Caco-2 (cell line): Measurements from ENCODE around the gene PCAT6. TPM values are rescaled to one million over a fixed set of nuclear protein-coding genes. Genes with fewer than 3 reads are reported as not detected.

Experiments used
- Bru-seq: library from RNA; stranded (reverse); fragments of 400-500 nt; gene quantifications from one replicate; lab custom pipeline; 2021; lab: Mats Ljungman, UMichigan
- BruChase-seq, 2 experiments: library from RNA; stranded (reverse); fragments of 400-500 nt; gene quantifications; one replicate each; lab custom pipeline; 2021; lab: Mats Ljungman, UMichigan
- BruUV-seq: library from RNA; stranded (reverse); fragments of 400-500 nt; replicated peaks from 2 replicates; lab custom pipeline; 2021; lab: Mats Ljungman, UMichigan
- CTCF ChIA-PET: fragments of 300-600 bp; sonication (Branson Sonifier 250); formaldehyde crosslinking; loops from one replicate; lab custom pipeline; 2022; ENCODE audit warnings: antibody characterized with exemption; lab: Charles Lee
- POLR2A ChIA-PET: fragments of 300-600 bp; sonication (Branson Sonifier 250); formaldehyde crosslinking; loops from one replicate; lab custom pipeline; 2022; ENCODE audit warnings: antibody characterized with exemption; lab: Charles Lee
- DNase-seq, 2 experiments: peaks; one replicate each; pipeline versions ENCODE4 v3.0.0 to v3.0.0-alpha.2; 2020 to 2022
- H3K27me3 ChIP-seq: replicated peaks from 2 replicates; pipeline ENCODE4 v1.6.0; 2011; ENCODE audit warnings: low read length; ENCODE audit not compliant: control insufficient read depth, insufficient read depth
- H3K36me3 ChIP-seq: 2 replicates; pipeline ENCODE4 v1.5.1; 2011; ENCODE audit warnings: low read length; ENCODE audit not compliant: control insufficient read depth, insufficient read depth
- H3K4me1 ChIP-seq: fragments of 250-450 bp; sonication (Bioruptor Pico); 2 replicates; pipeline ENCODE4 v1.5.1; 2020; ENCODE audit warnings: mild to moderate bottlenecking
- H3K4me3 ChIP-seq: 2 replicates; pipeline ENCODE4 v1.5.1; 2011; ENCODE audit warnings: low read depth, mild to moderate bottlenecking, control low read depth, low read length
- H3K9me3 ChIP-seq: fragments of 250-450 bp; sonication (Bioruptor Pico); 2 replicates; pipeline ENCODE4 v1.5.1; 2020; ENCODE audit warnings: mild to moderate bottlenecking, moderate library complexity
- H3K27ac Mint-ChIP-seq: one replicate; pipeline ENCODE4 v1.8.0; 2022; ENCODE audit warnings: mixed read lengths; ENCODE audit not compliant: unreplicated experiment
- H3K27me3 Mint-ChIP-seq: one replicate; pipeline ENCODE4 v1.8.0; 2022; ENCODE audit warnings: mixed read lengths; ENCODE audit not compliant: insufficient read depth, unreplicated experiment
- H3K36me3 Mint-ChIP-seq: one replicate; pipeline ENCODE4 v1.8.0; 2022; ENCODE audit warnings: mild to moderate bottlenecking, mixed read lengths; ENCODE audit not compliant: insufficient read depth, unreplicated experiment
- H3K4me1 Mint-ChIP-seq: one replicate; pipeline ENCODE4 v1.8.0; 2022; ENCODE audit warnings: low read depth, mixed read lengths; ENCODE audit not compliant: unreplicated experiment
- H3K4me3 Mint-ChIP-seq: one replicate; pipeline ENCODE4 v1.8.0; 2022; ENCODE audit warnings: mild to moderate bottlenecking, moderate library complexity, mixed read lengths; ENCODE audit not compliant: unreplicated experiment
- H3K9me3 Mint-ChIP-seq: one replicate; pipeline ENCODE4 v1.8.0; 2022; ENCODE audit warnings: mixed read lengths; ENCODE audit not compliant: unreplicated experiment
- intact Hi-C: fragments of 100-400 bp; cut with micrococcal nuclease; formaldehyde crosslinking; loops from one replicate; pipeline ENCODE4 v1.10.0; 2022; ENCODE audit not compliant: unreplicated experiment
- long read RNA-seq: library from polyadenylated mRNA; stranded (forward); transcript quantifications from one replicate; pipeline ENCODE4 v2.0.0, GENCODE V29; 2022
- total RNA-seq: library from RNA; stranded (reverse); gene quantifications from 2 replicates; pipeline ENCODE4 v1.2.3, GENCODE V29; 2022
- TF ChIP-seq, protein P1 (sequence below), 2 experiments: fragments of 200-600 bp in 1 of 2; IDR thresholded peaks; 1 replicate in 1 of 2; 2 replicates in 1 of 2; pipeline versions ENCODE4 v1.5.1 to v1.8.0; 2011 to 2022; ENCODE audit warnings: antibody characterized with exemption in 1 of 2, control low read depth in 1 of 2, inconsistent platforms in 1 of 2, low read depth in 1 of 2, low read length in 1 of 2, mild to moderate bottlenecking in 1 of 2, moderate library complexity in 1 of 2; ENCODE audit not compliant: insufficient read depth in 1 of 2, severe bottlenecking in 1 of 2, unreplicated experiment in 1 of 2

Gene PCAT6
- 1.4 TPM in 1 of 2 replicates, not detected in the other for total RNA-seq
- Bru-seq, nascent RNA = percentile 42 among the genes with signal in this experiment
- BruChase-seq, experiment 1, labeled RNA remaining after a 2-hour chase = percentile 40 among the genes with signal in this experiment
- BruChase-seq, experiment 2, labeled RNA remaining after a 6-hour chase = percentile 45 among the genes with signal in this experiment
- long read RNA-seq, partial matches to known transcripts = 0 of 1 reads
- long read RNA-seq, other reads (novel, unspliced or antisense) = 1 of 1 reads

GRCh38 chr1:202810615-202811295 is at the start of gene PCAT6:
PCAT6 (plus strand) TSS chr1:202810954.
- CTCF ChIA-PET = interaction anchor here (0.5 kb wide), 1 partner anchor 117 kb away, joined by 3 read pairs; the partner anchor contains the start of gene KLHL12
- peak within 1 kb of the TSS; percentile 89 for H3K4me3 Mint-ChIP-seq
- peak within 1 kb of the TSS; percentile 62 for H3K4me3 ChIP-seq

DNA sequence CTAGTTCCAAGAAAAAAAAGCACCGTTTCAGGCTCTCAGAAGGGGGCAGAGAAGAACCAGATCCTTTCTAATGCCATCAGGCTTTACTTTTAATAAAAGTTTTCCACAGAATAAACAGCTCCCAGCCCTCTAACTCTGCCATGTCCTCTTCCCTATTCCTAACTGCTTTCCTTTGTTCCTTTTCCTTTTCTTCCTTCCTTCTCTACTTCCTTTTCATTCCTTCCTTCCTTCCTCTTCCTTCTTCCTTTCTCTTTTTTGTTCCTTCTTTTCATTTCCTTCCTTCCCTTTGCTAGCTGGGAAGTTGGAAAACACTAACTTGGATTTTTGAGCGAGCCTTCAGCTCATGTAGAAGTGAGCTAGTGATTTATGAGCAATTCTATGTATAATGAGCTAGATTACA is 48.7 kb upstream of the PCAT6 start:
- no peaks in the 10 kb centered on the region for H3K27me3 ChIP-seq
- no peaks in the 10 kb centered on the region for H3K27me3 Mint-ChIP-seq
- H3K4me3 Mint-ChIP-seq = no peak overlapping the region
- no peaks in the 10 kb centered on the region for H3K9me3 ChIP-seq
- H3K4me3 ChIP-seq = no peak overlapping the region
- peaks cover 2% of the 10 kb centered on the region for H3K36me3 ChIP-seq
- TF ChIP-seq, protein P1, sequence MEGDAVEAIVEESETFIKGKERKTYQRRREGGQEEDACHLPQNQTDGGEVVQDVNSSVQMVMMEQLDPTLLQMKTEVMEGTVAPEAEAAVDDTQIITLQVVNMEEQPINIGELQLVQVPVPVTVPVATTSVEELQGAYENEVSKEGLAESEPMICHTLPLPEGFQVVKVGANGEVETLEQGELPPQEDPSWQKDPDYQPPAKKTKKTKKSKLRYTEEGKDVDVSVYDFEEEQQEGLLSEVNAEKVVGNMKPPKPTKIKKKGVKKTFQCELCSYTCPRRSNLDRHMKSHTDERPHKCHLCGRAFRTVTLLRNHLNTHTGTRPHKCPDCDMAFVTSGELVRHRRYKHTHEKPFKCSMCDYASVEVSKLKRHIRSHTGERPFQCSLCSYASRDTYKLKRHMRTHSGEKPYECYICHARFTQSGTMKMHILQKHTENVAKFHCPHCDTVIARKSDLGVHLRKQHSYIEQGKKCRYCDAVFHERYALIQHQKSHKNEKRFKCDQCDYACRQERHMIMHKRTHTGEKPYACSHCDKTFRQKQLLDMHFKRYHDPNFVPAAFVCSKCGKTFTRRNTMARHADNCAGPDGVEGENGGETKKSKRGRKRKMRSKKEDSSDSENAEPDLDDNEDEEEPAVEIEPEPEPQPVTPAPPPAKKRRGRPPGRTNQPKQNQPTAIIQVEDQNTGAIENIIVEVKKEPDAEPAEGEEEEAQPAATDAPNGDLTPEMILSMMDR (IDR thresholded peaks at IDR 0.05; ENCODE audit: insufficient read depth in 1 of 2, low read depth in 1 of 2, low read length in 1 of 2, severe bottlenecking in 1 of 2, unreplicated experiment in 1 of 2) = no peak
- DNase-seq = no peak
- POLR2A ChIA-PET = interaction anchor here (0.5 kb wide), 1 partner anchor 1195 kb away, joined by 6 read pairs; no protein-coding TSS in a partner anchor
- H3K27ac Mint-ChIP-seq = no peak overlapping the region
- H3K4me1 Mint-ChIP-seq = no peaks in the 10 kb centered on the region
- intact Hi-C loops = no loop called here
- no peaks in the 10 kb centered on the region for H3K4me1 ChIP-seq
- no TSS peak for BruUV-seq
- peaks cover 48% of the 10 kb centered on the region for H3K36me3 Mint-ChIP-seq
- H3K9me3 Mint-ChIP-seq = no peaks in the 10 kb centered on the region
- CTCF ChIA-PET = no interaction called here

More at GRCh38 chr1:202810615-202811295, at the start of gene PCAT6:
- Histone ChIP-seq H3K36me3 (no peaks in the 10 kb centered on the region), H3K27me3 (no peaks in the 10 kb centered on the region), H3K4me1 (peaks cover 30% of the 10 kb centered on the region), H3K9me3 (no peaks in the 10 kb centered on the region)
- intact Hi-C loops = loop anchor here (1.0 kb wide), 3 partner anchors 42 to 148 kb away; partner anchors contain the start of gene ADIPOR1
- Mint-ChIP-seq H3K4me1 (peaks cover 41% of the 10 kb centered on the region), H3K9me3 (no peaks in the 10 kb centered on the region), H3K27ac (peak within 1 kb of the TSS; percentile 53), H3K27me3 (no peaks in the 10 kb centered on the region), H3K36me3 (peaks cover 15% of the 10 kb centered on the region)
- peak; percentile 97 for DNase-seq
- no TSS peak for BruUV-seq
- TF ChIP-seq, protein P1 (IDR thresholded peaks at IDR 0.05; ENCODE audit: insufficient read depth in 1 of 2, low read depth in 1 of 2, low read length in 1 of 2, severe bottlenecking in 1 of 2, unreplicated experiment in 1 of 2) = no peak
- POLR2A ChIA-PET = interaction anchor here (1.1 to 1.4 kb wide), 2 partner anchors 11 to 50 kb away, joined by 3 to 9 read pairs; no protein-coding TSS in a partner anchor

DNA sequence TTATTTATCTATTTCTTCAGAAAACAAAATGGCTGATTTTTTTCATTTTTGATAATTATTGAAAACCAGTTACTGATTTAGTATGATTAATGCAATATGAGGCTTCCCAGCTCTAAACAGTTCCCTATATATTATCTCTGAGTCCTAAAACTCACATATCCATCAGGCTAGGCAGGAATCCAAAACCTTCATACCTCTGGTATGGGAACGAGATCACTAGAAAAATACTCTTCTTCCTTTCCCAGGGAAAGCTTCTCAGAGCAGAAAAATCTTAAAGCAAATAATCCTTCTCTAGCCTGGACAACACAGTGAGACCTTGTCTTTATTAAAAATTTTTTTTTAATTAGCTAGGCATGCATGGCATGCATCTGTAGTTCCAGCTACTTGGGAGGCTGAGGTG is 45.0 kb upstream of the PCAT6 start:
- H3K36me3 Mint-ChIP-seq = peaks cover 30% of the 10 kb centered on the region

More for the DNA sequence above, 45.0 kb upstream of the PCAT6 start:
- BruUV-seq = no TSS peak
- DNase-seq = no peak
- H3K27me3 Mint-ChIP-seq = no peaks in the 10 kb centered on the region
- H3K4me1 ChIP-seq = no peaks in the 10 kb centered on the region
- no peak overlapping the region for H3K4me3 Mint-ChIP-seq
- no peaks in the 10 kb centered on the region; the same call in none of the 2 replicates for H3K36me3 ChIP-seq
- H3K4me3 ChIP-seq = no peak overlapping the region
- no peaks in the 10 kb centered on the region for H3K27me3 ChIP-seq
- intact Hi-C loops = no loop called here
- no peaks in the 10 kb centered on the region for H3K4me1 Mint-ChIP-seq
- CTCF ChIA-PET = no interaction called here
- TF ChIP-seq, protein P1 (IDR thresholded peaks at IDR 0.05; ENCODE audit: insufficient read depth in 1 of 2, low read depth in 1 of 2, low read length in 1 of 2, severe bottlenecking in 1 of 2, unreplicated experiment in 1 of 2) = no peak
- no peak overlapping the region for H3K27ac Mint-ChIP-seq
- H3K9me3 Mint-ChIP-seq = no peaks in the 10 kb centered on the region
- POLR2A ChIA-PET = interaction anchor here (0.6 kb wide), 1 partner anchor 86 kb away, joined by 3 read pairs; no protein-coding TSS in a partner anchor
- no peaks in the 10 kb centered on the region for H3K9me3 ChIP-seq
